ENCODE measurements around the gene ADGRG6.
A peak's percentile ranks its signal among the peaks of the same experiment; 100 is the strongest.

The ADGRG6 gene

GRCh38 chr6:142376115-142376514, 74.3 kb downstream of the ADGRG6 start:
- DNase-seq (ENCODE audit: low read depth): no peak

- no peak for DNase-seq (ENCODE audit: low read depth)
Measured at GRCh38 chr6:142376800-142377496, 75.1 kb downstream of the ADGRG6 start.

GRCh38 chr6:142377497-142377848, 75.7 kb downstream of the ADGRG6 start:
- DNase-seq (ENCODE audit: low read depth): no peak

- peak; percentile 64 for DNase-seq (ENCODE audit: low read depth)
Measured at GRCh38 chr6:142378138-142378875, 76.5 kb downstream of the ADGRG6 start.

GRCh38 chr6:142380626-142381025, 78.8 kb downstream of the ADGRG6 start:
- DNase-seq (ENCODE audit: low read depth): no peak

- no peak for DNase-seq (ENCODE audit: low read depth)
Measured at GRCh38 chr6:142381181-142381580, 79.4 kb downstream of the ADGRG6 start.

DNA sequence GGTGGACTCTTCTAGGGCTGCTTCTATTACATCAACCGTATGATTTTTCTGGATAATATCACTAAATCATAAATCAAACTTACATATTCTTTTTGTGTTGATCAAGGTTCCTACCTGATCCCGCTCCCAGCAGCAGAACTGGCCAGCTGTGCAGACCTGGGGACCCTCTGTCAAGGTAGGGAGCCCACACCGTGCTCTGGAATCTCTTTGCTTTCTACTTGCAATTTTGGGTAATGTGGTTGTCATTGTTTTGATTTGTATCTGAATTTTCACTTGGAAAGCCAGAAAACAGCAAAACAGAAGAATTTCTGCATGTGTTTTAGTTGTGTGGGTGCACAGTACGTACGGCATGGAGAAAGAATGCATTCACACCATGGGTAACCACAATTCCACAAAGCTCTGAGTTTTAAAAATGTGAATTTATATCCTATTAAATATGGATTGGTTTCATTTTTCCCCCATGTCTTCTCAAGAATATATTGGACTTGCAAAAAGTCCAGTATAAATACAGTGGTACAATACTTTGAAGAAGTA, 80.1 kb downstream of the ADGRG6 start:
- no peak for DNase-seq (ENCODE audit: low read depth)

DNA sequence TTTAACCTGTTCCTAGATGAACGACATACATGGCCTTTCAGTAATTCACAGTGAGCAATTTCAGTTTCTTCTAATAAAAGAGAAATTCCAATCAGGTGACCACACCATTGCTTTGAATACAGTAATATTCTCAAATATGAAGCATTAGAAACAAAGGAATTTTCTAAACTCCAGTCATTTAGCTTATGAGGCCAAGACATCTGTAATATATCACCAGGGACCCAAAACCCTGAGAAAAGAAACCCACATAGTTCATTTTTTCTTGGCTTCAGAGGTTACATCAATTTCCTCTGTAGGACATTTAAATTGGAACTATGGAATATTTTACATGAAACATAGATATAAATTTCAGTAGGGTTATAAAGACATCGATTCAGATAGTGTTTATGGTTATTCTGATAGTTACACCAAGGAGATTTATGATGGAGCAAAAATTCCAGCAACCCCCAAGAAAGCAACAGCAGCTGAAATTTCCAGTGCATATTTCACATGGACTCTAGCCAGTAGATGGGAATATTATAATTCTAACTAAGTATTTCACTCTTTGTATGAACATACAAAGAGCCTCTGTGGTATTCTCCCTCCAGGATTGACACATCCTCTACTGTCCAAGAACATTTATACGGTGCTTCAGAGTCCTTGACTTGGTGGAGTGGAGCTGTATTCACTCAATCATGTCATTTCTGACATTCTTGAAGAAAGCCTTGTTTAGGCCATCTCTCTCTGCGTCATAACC, 82.9 kb downstream of the ADGRG6 start:
- peak; percentile 89 for DNase-seq (ENCODE audit: low read depth)

DNA sequence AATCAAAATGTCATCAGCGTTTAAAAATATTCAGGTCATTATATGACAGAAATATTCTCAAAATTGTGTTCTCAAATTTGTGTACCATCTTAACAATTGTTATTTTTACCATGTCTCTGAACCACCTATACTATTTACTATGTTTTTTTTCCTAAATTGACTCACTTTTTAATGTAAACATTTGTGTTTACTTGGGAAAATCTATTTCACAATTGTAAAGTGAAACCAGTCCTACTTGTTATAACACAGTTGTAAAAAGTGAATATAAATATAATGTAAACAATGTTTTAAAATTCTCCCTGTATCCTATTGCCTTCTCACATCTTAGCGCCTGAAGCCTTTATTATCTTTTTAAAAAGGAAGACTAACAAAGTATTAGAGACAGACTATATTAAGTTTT, 83.5 kb downstream of the ADGRG6 start:
- peak; percentile 58 for DNase-seq (ENCODE audit: low read depth)

GRCh38 chr6:142386657-142387056, 84.8 kb downstream of the ADGRG6 start:
- no peak for DNase-seq (ENCODE audit: low read depth)

DNA sequence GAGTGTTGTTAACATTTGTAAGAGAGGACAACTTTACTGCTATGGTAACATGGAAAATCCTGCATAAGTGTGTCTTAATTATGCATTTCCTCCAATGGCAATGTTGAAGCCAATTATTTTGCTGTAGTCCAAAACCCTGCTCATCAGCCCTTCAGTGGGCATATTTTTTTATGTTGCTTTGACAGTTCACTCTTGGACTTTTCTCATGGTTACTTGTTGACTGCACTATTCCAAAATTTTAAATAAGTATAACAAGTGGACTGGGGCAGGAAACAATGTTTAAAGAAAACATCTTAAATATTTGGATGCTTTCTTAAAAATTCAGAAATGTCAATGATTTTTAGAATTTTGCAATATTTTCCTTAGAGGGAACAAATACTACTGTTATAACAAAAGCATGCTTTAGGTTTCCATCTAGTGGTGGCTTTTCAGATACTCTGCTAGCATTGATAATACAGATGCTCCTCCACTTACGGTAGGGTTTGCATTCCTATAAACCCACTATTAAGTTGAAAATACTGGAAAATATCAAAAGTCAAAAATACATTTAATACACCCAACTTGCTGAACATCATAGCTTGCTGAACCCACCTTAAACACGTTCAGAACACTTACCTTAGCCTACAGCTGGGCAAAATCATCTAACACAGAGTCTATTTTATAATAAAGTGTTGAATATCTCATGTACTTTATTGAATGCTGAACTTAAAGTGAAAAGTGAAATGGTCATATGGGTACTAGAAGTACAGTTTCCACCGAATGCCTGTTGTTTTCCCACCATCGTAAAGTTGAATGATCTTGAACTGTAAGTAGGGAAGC, 86.4 kb downstream of the ADGRG6 start:
- DNase-seq (ENCODE audit: low read depth): peak; percentile 78

DNA sequence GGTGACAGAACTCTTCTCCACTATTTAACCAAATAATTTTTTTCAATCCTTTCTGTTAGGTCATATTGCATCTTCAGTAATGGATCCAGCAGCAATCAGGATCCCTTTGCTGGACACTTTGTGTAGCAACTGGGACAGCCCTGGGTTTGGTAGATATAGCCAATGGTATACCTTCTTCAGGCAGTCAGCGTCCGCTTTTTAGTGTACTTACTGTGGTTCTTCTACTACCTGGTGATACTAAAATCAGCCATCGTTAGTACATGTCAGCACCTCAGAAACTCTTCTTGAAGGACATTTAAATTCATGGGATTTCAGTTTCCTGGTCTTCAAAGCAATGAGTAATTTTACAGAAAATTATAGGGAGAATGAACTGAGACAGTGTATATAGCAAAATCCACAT, 93.5 kb downstream of the ADGRG6 start:
- no peak for DNase-seq (ENCODE audit: low read depth)

DNA sequence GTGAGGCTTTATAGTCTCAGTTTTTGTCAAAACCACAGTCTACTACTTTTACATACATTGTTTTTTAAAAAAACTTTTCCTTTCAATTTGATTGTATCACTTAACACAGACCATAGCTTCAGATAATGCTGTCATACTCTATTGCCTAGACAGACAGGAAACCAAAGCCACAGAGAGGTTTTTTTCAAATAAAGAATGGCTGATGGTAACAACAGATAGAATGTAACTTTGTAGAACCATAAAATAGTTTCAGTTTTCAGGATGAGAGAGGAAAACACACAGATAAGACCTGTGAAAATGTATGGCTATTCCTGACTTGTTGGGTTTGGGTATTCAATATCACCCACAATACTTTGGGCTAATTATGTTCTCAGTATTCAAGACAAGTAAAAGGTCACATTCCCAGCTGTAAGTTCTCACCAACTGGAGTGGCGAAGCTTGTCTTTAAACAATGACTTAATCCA, 94.0 kb downstream of the ADGRG6 start:
- no peak for DNase-seq (ENCODE audit: low read depth)

- DNase-seq (ENCODE audit: low read depth): no peak
Measured at GRCh38 chr6:142398353-142398752, 96.5 kb downstream of the ADGRG6 start.

GRCh38 chr6:142399739-142400138, 97.9 kb downstream of the ADGRG6 start:
- DNase-seq (ENCODE audit: low read depth): no peak

- DNase-seq (ENCODE audit: low read depth): peak; percentile 57
Measured at GRCh38 chr6:142400495-142400894, 98.7 kb downstream of the ADGRG6 start.

DNA sequence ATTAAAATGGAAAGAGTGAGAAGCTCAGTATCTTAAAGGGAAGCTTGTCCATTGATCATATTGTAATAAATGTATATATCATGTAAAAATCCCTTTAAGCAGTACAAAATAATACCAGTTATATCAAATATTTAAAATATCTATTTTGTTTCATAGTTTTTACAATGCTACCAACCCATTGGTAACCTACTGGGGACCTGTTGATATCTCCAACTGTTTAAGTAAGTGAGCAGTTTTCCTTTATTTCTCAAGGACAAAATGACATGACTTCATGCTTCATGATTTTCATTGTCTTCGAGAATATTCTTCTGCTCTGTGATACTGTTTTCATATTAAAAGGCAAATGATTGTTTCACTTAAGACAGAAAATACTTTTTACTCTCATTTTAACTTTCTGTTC, 100.0 kb downstream of the ADGRG6 start:
- no peak for DNase-seq (ENCODE audit: low read depth)

DNA sequence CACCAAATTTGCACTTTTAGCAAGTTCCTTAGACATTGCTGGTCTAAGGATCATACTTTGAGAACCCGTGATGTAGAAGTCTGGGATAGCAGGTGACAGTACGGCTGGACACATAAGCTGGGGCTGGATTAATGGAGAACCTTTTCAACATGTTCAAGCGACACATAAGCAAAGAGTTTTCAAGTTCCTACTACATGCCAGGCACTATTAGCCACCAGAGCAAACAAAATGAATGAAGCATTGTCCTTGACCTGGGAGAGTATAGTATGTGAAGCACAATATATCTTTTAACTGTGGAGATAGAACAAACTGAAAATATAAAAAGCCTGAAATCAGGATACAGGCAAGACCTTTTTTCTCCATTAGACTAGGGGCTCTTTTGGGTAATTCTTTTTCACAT, 102.9 kb downstream of the ADGRG6 start:
- no peak for DNase-seq (ENCODE audit: low read depth)

DNA sequence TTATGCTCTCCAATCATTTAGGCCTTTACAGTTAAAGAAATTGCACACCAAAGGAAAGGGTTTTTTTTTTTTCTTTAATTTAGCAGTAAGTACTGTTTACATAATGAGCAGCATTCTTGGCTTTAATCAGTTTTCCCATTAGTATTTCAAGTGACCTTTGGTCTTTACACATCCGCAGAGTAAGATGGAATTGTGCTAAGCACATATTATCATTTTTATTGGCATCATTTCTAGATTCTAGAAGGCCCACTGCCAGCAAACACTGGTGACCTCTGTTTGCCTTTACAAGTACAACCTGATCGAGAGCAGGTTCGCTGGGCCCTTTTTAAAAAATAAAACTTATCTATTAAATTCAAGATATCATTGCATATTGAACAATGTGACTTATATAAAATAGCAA, 104.3 kb downstream of the ADGRG6 start:
- no peak for DNase-seq (ENCODE audit: low read depth)

DNA sequence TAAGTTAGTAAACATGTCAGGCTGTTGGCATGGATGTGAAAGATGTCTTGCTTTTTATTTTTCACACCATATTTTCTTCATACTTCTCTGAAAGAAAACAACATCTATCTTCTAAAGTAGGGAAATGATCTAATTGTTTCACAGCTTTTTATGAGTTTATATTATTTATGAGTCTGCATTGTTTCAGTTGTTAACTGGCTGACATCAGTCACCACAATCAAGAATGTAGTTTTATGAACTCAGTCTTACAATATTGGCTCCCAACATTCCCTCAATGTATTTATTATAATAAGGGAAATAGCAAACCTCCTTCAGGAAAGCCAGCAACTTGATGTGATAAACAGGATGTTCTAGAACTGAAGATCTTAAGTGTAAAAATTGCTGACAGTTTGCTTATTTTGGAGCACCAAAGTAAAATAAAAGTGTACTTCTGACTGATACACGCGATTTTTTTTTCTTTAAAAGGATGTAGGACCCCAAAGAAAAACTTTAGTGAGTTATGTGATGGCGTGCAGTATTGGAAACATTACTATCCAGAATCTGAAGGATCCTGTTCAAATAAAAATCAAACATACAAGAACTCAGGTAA, 106.0 kb downstream of the ADGRG6 start:
- peak; percentile 28 for DNase-seq (ENCODE audit: low read depth)

GRCh38 chr6:142408409-142408808, 106.6 kb downstream of the ADGRG6 start:
- peak; percentile 18 for DNase-seq (ENCODE audit: low read depth)
